ENCODE data around the gene PPP1R37. TPM values are rescaled to one million over a fixed set of nuclear protein-coding genes. Genes with fewer than 3 reads are reported as not detected.

Gene PPP1R37
- total and polyA plus RNA-seq, 2 of the 13 experiments (the other 11 are each of a cell fraction or from before 2014, with no cell fraction given), result 9.0 to 14.3 TPM

DNA sequence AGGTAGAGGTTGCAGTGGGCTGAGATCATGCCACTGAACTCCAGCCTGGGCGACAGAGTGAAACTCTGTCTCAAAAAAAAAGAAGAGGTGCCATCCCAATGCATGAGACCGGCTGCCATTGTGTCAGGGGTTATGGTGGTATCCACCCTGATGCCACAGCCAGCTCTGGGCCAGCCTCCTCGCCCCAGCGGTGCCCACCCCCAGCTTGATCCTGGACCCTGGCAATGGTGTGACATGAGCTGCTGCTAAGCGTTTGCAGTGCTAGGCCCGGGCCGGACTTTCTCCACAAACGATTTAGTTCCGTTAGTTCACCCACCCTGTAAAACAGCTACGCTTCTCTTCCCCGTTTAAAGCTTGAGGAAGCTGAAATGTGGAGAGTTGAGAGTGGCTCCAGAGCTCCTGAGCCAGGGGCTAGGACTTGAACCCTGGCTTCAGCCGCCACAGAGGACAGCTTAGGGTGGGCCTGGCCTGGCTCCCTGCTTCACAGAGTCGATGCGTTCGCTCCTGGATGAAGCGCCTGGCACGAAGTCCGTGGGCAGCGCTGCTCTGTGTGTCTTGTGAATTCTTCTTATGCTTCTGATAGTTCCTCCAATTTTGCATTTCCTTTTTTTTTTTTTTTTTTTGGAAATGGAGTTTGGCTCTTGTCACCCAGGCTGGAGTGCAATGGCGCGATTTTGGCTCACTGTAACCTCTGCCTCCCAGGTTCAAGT is 42.4 kb downstream of the PPP1R37 start (continued):
- TF ChIP-seq MTA1 (CRISPR knock-in tag; IDR thresholded peaks at IDR 0.05; ENCODE audit: borderline replicate concordance) (no peak), HNF4G (IDR thresholded peaks at IDR 0.05; ENCODE audit: borderline replicate concordance, low read depth, low read length) (no peak), HNF4G (CRISPR knock-in tag; IDR thresholded peaks at IDR 0.05; ENCODE audit: borderline replicate concordance, low read depth) (no peak), HOXA7 (CRISPR knock-in tag; IDR thresholded peaks at IDR 0.05) (no peak)

DNA sequence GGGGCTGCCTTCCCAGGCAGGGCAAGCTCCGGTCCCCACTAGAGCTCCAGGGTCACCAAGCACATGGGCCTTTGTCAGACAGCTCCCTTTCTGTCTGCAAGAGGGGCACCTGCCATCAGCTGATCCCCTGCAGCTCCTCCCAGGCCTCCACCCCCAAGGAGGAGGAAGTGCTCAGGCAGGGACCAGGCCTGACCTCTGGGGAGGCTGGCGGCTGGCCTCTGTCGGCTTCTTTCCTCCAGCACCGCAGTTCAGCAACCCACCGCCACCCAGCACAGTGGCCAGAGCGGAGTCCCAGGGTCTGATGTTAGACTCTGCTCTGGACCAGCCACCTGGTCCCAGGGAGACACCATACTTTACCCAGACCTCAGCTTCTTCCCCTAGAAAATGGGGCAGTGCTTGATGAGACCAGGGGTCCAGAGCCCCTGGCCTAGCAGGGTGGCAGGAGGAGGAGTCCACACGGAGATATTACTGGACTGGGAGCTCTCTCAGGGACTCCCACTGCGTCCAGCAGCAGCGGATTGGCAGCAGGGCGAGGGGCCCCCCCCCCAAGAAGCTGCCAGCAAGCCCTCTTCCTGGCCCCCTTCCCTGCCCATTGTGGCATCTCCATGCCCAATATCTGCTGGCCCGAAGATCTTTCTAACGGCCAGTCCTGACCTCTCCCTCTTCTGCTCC is 43.7 kb downstream of the PPP1R37 start:
- POLR2A ChIA-PET, result no interaction called here
- CTCF ChIA-PET (ENCODE audit: low intra/inter-chr PET ratio, low total read pairs), result no interaction called here
- BruUV-seq (replicated peaks), result no TSS peak
- TF ChIP-seq ZSCAN12 (CRISPR knock-in tag; IDR thresholded peaks at IDR 0.05), result no peak
- 0 out of 2 replicates have a peak, but pooled peaks have one; percentile 14 for TF ChIP-seq SALL1 (CRISPR knock-in tag; IDR thresholded peaks at IDR 0.05)
- 0 out of 2 replicates have a peak, but pooled peaks have one; percentile 44 for TF ChIP-seq ZNF263 (CRISPR knock-in tag; IDR thresholded peaks at IDR 0.05)
- TF ChIP-seq, protein P1, sequence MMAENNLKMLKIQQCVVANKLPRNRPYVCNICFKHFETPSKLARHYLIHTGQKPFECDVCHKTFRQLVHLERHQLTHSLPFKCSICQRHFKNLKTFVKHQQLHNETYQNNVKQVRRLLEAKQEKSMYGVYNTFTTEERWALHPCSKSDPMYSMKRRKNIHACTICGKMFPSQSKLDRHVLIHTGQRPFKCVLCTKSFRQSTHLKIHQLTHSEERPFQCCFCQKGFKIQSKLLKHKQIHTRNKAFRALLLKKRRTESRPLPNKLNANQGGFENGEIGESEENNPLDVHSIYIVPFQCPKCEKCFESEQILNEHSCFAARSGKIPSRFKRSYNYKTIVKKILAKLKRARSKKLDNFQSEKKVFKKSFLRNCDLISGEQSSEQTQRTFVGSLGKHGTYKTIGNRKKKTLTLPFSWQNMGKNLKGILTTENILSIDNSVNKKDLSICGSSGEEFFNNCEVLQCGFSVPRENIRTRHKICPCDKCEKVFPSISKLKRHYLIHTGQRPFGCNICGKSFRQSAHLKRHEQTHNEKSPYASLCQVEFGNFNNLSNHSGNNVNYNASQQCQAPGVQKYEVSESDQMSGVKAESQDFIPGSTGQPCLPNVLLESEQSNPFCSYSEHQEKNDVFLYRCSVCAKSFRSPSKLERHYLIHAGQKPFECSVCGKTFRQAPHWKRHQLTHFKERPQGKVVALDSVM (CRISPR knock-in tag; IDR thresholded peaks at IDR 0.05), result peak; percentile 73
- TF ChIP-seq HNRNPUL1 (IDR thresholded peaks at IDR 0.05; ENCODE audit: low read depth, low read length), result no peak
- TF ChIP-seq ZNF775 (CRISPR knock-in tag; IDR thresholded peaks at IDR 0.05; ENCODE audit: borderline replicate concordance), result no peak
- TF ChIP-seq MED8 (CRISPR knock-in tag; IDR thresholded peaks at IDR 0.05; ENCODE audit: insufficient replicate concordance), result no peak
- no peak for TF ChIP-seq ZNF567 (CRISPR knock-in tag; IDR thresholded peaks at IDR 0.05; ENCODE audit: borderline replicate concordance)
- TF ChIP-seq, protein P2, sequence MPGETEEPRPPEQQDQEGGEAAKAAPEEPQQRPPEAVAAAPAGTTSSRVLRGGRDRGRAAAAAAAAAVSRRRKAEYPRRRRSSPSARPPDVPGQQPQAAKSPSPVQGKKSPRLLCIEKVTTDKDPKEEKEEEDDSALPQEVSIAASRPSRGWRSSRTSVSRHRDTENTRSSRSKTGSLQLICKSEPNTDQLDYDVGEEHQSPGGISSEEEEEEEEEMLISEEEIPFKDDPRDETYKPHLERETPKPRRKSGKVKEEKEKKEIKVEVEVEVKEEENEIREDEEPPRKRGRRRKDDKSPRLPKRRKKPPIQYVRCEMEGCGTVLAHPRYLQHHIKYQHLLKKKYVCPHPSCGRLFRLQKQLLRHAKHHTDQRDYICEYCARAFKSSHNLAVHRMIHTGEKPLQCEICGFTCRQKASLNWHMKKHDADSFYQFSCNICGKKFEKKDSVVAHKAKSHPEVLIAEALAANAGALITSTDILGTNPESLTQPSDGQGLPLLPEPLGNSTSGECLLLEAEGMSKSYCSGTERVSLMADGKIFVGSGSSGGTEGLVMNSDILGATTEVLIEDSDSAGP (CRISPR knock-in tag; IDR thresholded peaks at IDR 0.05; ENCODE audit: borderline replicate concordance), result 0 out of 2 replicates have a peak, but pooled peaks have one; percentile 21
- TF ChIP-seq ZFX (CRISPR knock-in tag; IDR thresholded peaks at IDR 0.05; ENCODE audit: low read depth), result no peak
- no peak for TF ChIP-seq KAT2B (IDR thresholded peaks at IDR 0.05; ENCODE audit: borderline replicate concordance, low read depth, low read length)
- TF ChIP-seq ZBTB38 (CRISPR knock-in tag; IDR thresholded peaks at IDR 0.05), result peak; percentile 93
- TF ChIP-seq EZH2 (conservative IDR thresholded peaks at IDR 0.05; ENCODE audit: low read depth, low read length), result no peak

More for the DNA sequence above, 43.7 kb downstream of the PPP1R37 start:
- Histone ChIP-seq H3K4me3 (replicated peaks in 1 of 3; ENCODE audit: insufficient read depth in 1 of 3, low read depth in 2 of 3, low read length in 3 of 3) (no peak overlapping the region), H3K36me3 (replicated peaks in 1 of 2; ENCODE audit: control insufficient read depth in 1 of 2, insufficient read depth in 2 of 2, low read length in 2 of 2) (peaks cover 4 to 8% of the 10 kb centered on the region in 2 experiments; a peak in 3 of 5 replicates), H3K4me1 (ENCODE audit: insufficient read depth, low read length) (peaks cover 27% of the 10 kb centered on the region), H3K27me3 (ENCODE audit: control insufficient read depth in 1 of 2, insufficient read depth in 2 of 2, low read length in 2 of 2) (no peaks in the 10 kb centered on the region), H3K27ac (ENCODE audit: extremely low read length, insufficient read depth, low read length) (peak overlapping the region; percentile 30), H3K79me2 (ENCODE audit: insufficient read depth, low read length) (peaks cover 34% of the 10 kb centered on the region), H3K4me2 (ENCODE audit: low read depth, low read length) (no peak overlapping the region), H2AFZ (ENCODE audit: low read length) (no peak overlapping the region), H3K9me3 (ENCODE audit: low read length) (no peaks in the 10 kb centered on the region), H3K9ac (ENCODE audit: insufficient read depth, low read depth, low read length) (peak overlapping the region; percentile 25; the same call in 1 of the 2 replicates), H4K20me1 (ENCODE audit: insufficient read depth, low read length) (no peaks in the 10 kb centered on the region)
- FAIRE-seq (no peak), DNase-seq (ENCODE audit: low spot score) (no peak), ATAC-seq (peak; percentile 37; the same call in 2 of the 3 replicates)
- intact Hi-C loops (cut with micrococcal nuclease; ENCODE audit: unreplicated experiment), result no loop called here
- 98% methylated on average over 4 of the region's 12 CpGs for WGBS (ENCODE audit: low lambda C conversion rate)
- in situ Hi-C loops (cut with HindIII; ENCODE audit: extremely low pct_ligation_motif_present, low pct_unique_long_range_greater_than_20kb), result no loop called here

Measured in HepG2 (cell line).